GM19238 (cell line): Measurements from ENCODE around the gene CXCL5.
"Not testable (repeated sequence)": the region's sequence is repeated elsewhere in the genome, so short reads cannot be mapped to it uniquely, and the experiment has no call there.

Experiments used
- DNase-seq: peaks from one replicate; pipeline ENCODE4 v3.0.0; 2011; ENCODE audit warnings: low spot score; ENCODE audit not compliant: insufficient read length

Gene CXCL5

DNA sequence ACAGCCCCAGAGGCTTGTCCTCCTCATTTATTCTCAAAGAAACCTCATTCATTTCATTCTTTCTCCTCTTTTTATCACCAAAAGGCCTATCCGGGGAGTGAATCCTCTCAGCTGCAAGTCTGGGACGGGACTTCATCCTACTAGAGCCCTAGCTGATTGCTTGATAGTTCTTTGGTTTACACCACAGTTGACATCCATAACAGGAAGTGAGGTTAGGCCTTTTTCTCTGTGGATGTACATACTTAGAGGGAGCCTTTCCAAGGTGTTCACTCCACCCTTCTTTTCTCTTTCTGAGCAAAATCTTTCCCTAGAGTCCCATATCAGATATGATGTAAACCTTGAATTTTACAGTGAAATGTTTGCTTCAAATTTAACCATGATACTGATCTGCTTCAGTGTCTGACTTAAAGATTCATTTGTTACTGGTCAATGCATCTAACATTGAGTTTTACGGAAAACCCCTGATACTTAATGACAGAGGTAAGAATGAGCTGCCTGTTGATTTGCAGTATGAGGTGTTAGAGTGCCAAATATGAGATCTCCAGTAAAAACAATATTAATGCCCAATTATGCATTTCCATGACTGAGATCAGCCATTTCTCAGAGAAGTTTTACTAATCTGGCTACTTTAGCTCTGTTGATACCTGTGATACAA lies 16.8 kb upstream of the CXCL5 start:
- no peak for DNase-seq

DNA sequence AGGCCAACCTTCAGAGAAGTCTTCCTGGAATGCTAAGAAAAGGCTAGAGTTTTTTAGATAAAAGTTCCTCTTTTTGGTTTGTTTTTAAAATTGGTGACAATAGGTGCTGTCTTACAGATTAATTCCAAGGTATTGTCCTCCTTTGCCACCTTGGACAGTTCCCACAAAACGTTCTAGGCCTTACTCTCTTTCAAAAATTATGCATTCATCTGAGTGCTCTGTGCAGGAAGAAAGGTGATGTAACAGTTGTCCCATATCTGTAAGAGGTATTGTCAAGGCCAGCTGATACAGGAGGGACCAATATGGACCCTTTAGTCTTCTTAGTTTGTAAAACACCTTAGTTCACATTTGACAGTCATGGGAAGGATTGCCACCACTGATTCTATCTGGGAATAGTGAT lies 15.9 kb upstream of the CXCL5 start:
- no peak for DNase-seq

DNA sequence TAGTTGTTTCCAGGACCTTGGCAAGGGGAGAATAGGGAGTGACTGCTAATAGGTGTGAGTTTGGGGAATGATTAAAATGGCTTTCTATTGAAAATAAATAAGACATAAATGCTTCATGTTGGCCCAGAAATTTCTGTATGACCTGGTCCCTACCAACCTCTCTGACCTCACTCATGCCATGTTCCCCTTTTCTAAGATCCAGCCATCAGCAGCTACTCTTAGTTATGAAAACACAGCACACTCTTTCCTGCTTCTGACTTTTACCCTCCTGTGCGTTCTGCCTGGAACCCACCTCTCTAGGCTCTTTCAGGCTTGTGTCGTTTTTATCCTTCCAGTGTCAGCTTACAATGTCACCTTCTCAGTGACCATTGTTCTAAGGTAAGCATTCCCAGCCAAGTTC lies 14.8 kb upstream of the CXCL5 start:
- DNase-seq = no peak

DNA sequence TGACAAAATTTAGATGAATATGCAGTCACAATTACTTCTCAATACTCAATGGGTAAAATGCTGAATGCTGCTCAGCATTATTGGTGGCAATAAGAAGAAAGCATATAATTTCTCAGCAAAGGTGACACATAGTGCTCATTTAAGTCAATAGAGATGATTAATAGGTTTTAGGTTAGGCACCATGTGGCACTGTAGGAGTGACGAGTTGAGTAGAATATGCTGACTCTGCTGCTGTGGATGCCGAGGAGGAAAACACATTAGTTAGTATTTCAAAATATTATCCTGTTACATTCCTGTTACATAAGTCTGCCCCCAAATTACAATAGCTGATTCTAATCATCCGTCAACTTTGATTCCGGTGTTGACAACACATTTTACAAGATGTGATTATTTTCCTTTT lies 13.7 kb upstream of the CXCL5 start:
- no peak for DNase-seq

DNA sequence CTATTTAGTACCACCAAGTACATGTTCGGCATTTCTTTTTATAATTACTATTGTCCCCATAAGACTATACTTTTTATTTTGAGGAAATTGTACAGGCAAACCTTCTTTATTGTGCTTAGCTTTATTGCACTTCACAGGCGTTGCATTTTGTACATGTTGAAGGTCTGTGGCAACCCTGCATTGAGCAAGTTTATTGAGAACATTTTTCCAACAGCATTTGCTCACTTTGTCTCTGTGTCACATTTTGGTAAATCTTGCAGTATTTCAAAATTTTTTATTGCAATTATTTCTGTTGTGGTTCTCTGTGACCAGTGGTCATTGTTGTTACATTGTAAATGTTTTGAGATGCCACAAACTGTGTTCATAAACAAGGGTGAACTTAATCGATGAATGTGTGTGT lies 10.8 kb upstream of the CXCL5 start:
- DNase-seq = no peak

DNA sequence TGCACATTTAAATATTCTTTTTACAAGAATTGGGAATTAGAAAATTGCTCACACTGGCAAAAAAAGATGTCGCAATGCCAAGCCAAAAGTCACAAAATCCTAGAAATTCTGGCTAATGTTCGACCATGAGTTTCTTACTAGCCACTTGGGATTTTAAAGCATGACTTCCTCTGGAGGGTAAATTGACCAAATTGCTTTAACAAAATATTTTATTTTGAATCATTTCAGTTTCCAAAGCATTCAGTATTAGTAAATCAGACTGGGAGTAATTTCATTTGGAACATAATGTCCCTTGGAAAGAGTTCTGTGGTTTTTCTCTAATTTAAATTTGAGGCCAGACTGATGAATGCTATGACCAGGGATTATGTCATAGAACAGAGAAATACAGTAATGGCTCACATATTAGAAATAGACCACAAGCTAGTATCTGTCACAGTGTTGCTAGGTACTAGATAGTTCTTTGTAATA lies 7.6 kb upstream of the CXCL5 start:
- DNase-seq = no peak

DNA sequence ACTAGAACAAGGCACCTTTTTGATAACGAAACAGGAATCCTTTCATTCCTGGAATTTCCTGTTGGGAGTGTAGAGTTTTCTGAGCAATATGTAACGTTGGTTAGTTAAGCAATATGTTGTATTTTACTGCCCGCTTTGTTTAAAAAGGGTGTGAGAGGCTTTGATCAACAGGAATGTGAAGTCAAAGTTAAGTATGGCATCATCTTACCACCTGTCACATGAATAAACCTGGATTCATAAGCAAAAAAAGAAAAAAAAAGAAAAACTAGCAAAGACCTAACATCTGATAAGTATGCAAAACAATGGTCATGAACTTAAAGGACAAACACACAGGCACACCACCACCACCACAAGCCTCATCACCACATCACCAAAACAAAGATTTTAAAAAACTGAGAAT lies 7.1 kb upstream of the CXCL5 start:
- DNase-seq = no peak

DNA sequence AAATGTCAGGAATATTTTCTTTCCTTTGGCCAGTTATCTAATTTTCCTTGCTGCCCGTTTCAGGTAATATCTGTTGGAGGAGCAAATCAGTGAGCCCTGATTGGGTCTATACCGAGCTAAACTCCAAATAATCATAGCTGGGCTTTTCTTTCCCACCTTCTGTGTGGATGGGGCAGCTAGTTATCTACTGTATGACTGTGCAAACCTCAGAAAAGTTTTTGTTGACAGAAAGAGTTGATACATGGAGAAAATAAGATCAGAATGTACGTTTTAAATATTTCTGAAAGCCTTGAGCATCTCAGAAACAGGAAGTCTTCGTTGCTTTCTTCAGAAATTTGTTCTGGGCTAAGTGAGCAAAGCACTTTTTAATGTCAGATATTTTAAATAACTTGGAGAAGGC lies 6.2 kb upstream of the CXCL5 start:
- no peak for DNase-seq

DNA sequence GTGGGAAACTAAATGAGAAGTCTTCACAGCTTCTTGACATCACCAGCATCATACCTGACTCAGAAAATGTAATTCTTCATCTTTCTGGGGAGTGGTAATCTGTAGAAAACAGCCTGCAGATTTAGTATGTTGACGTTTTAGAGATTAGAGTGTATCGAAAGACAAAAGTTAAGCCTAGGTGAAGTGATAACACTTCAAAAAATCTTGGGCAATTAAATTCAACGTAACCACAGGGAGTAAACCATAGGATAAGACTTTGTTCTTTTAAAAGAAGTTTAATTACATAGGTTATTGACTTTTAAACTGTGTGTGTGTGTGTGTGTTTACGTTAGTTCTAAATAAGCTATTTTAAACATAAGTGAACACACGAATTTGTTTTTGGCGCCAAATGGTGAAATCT lies 1.8 kb upstream of the CXCL5 start:
- no peak for DNase-seq

DNA sequence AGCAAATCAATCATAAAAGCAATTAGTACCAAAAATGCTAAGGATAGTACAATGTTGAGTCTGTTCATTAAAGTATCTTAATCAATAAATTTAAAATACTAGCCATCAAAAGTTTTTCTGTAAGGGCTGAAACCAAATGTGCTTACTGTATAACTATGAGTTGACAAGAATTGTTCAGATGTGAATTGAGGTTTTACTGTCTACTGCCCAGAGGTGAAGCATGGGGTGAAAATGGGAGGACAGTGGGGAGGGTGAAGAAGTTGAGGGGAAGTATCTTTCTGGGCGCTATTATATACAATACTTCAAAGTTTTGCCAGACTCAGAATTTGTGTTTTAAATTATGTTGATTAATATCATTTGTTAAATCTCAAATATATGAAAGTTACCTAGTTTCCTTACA lies 6.4 kb downstream of the CXCL5 start:
- no peak for DNase-seq

DNA sequence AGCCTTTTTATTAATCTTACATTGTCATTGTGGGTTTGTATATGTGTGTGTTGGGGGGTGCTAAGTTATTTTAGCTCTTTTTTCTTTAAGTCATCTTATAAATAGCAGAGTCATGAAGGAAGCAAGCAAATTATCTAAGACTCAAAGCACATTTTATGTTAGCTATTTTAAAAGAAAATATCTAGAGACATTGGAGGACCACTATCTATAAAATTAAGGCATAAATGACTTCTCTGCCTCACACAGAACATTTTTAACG lies 6.8 kb downstream of the CXCL5 start:
- DNase-seq = no peak

DNA sequence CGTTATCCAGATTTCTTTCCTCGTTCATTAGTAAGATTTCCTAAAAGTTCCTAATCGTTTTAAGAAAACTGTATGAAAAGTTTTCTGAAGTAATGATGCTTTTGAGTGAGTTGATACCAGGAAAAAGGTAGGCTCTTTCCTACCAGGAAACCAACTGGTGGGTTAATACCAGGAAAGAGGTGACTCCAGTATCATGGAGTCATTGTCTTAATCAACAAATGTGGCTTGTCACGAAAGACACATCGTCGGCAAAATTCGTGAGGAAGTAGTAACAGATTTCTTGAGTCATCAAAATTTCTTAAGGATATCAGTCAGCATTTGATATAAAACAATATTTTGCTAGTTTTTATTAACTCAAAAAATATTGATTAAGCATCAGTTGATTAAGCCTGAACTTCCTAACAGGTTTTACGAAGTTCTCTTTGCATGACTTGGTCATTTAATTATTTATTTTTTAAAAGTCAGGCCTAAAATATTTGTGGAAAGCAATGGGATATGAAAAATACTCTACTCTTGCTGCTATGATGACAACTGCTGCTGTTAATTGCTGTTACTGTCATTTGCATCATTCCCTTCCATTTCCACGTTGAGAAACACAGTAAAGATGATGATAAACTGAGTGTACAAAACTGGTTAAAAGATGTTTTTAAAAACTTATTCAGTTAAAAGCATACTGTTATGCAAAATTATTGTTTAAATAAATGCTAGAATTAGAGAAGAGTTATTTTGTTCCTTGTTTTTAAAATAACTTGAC lies 7.3 kb downstream of the CXCL5 start:
- no peak for DNase-seq

DNA sequence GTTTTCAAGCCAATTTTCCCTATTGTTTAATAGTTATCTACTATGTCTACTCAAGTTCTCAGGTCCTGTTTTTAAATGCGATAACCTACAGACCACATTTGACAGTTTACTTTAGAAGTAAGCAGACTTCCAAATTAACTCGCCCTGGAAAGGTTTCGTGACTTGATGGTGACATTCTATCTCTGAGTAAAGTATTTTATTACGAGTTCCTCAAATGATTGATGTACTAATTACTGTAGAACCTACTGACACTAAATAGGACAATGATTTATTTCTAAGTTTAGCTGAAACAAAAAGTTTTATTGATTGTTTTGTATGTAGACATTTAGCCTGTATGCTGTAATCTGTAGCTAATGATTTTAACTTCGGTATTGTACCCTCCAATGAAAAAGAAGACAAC lies 8.5 kb downstream of the CXCL5 start:
- DNase-seq = no peak

DNA sequence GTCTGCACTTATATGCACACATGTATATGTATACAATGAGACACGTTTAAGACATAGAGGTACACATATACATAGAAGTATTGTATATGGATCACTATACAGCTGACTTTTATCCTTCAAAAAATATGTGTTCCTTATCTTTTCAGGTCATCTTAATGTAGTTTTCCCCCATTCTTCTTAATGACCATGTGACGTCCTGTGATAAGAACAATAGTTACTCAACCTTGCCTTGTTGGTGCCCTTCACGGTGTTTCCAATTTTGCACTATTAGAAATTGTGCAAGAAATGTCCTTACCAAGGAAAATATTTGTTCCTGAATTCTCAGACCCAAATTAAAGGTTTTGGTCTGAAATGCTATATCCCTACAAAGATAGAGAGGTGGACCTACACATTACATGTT lies 9.4 kb downstream of the CXCL5 start:
- no peak for DNase-seq

DNA sequence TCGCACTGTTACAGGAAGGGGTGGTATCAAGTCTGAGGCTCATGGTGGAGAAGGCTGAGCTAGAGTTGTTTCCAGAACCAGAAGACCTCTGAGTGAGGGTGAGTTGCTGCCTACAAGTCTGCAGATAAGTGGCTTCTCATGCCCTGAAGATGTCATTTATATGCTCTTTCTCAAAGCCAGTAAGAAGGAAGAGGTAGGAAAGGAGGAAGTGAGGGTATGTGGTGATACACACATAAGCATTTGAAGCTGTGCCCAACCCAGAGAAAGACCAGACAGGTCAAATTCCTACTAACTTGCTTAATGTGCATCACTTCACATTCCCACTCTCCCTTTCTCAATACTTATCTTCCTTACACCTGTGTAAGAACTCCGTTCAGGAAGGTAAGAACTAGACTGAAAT lies 10.4 kb downstream of the CXCL5 start, which contains the start of gene PPBP:
Gene PPBP, minus strand, starts transcription at position 130 of the 400 bp plus-strand sequence. Its CDS starts 87 bp downstream, at position 43.
- no peak for DNase-seq

DNA sequence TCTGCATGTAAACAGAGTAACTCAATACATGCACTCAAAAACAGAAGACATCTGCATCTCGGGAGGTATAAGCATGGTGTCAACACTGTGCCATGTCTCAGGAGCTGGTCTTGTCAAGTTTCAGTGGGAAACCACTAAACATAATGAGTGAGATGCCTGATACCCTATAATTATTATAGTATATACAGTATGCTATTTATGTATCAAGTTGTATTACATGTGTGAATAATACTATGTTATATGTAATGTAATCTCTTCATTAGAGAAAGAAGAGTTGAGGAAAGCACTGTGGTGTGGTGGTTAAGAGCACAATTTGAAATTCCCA lies 13.0 kb downstream of the CXCL5 start:
- no peak for DNase-seq

DNA sequence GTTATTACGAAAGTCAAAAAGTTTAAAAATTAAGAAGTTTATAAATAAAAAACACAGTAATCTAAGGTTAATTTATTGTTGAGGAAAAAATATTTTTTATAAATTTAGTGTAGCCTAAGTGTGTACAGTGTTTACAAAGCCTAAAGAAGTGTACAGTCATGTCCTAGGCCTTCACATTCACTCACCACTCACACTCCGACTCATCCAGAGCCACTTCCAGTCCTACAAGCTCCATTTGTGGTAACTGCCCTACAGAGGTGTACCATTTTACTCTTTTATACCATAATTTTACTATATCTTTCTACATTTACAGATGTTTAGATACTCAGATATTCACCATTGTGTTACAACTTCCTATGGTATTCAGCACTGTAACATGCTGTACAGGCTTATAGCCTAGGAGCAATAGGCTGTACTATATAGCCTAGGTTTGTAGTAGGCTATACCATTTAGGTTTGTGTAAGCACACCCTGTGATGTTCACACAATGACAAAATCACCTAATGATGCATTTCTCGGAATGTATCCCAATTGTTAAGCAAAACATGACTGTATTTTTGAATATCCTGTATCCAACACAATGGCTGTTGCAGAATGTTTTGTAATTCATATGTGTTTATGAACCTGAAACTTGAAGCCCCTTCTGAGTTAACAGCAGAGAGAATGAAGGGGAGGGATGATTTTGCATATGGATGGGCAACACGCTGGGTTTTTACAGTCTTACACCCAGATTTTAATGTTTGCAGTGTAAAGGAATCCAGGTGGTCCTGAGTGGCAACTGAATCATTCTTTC lies 13.5 kb downstream of the CXCL5 start:
- DNase-seq = no peak

DNA sequence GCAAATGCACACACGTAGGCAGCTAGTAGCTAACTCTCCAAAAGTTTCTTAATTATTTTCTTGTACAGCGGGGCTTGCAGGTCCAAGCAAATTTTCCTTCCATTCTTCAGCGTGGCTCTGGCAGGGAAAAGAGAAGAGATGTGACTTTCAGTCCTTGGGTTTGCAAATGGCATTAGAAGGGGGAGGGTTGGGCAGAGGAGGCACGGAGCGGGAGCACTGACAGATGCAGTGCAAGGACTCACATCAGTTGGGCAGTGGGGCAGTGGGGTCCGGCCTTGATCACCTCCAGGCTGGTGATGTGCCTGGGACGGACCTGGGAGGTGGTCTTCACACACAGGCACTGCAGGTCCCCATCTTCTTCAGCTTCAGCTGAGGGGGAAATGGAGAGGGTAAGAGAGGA lies 17.3 kb downstream of the CXCL5 start:
- DNase-seq = not testable (repeated sequence)

DNA sequence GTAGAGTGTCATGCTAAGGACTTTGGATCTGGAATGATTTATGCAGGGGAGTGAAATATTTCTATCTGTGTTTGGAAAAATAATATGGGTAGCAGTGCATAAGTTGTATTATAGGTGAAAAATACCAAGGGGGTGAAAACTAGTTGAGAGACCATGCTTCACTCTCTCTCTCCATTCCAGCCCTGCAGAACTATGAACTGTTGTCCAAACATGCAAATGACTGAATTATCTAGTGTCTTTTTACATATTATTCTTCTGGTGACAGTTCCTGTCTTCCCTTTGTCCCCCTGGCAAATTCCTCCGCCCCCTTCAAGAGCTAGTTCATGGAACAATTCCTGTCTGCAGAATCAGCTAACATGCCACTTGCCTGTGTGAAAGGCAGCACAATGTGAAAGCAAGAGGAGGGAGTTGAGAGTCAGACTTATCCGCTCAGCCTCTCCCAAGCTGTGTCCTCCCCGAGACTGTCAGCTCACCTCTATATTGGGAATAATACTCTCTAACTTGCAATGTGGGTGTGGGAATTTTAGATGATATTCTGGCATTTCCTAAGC lies 19.0 kb downstream of the CXCL5 start:
- DNase-seq = no peak

DNA sequence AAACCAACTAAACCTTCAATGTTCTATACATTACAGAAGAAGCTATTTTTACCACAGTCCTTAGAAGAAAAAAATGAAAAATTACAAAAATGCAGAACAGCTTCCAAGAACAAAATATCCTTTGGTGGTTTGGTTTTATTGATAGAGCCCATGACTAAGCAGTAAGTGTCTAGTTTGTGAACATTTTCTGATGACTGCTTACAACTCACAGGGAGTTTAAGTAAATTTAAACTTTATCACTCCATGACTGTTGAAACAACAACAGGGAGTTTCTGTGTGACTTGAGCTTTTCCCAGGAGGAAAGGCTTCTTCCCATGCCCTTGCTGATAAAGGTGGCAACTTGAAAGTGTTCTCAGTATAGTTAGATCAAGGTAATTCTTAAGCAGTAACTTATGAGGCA lies 19.6 kb downstream of the CXCL5 start:
- DNase-seq = no peak

DNA sequence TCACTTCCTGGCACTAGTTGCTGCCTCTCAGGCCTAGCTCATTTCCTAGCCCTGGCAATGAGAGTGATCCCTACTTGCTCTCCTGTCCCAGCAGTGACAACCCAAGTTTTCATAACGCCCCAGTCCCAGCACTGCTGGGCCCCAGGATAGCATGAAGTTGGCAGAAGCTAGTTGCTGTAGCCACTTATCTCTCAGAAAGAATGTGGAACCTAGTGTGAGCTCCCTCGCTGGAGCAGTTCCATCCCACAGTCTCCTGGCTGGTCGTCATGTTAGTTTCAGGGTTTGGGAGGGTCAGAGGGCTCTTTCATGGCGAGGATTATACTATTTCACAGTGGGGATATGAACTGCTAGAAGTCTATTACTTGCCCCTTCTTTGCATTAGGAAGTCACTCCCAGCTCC lies 21.8 kb downstream of the CXCL5 start:
- DNase-seq = no peak

DNA sequence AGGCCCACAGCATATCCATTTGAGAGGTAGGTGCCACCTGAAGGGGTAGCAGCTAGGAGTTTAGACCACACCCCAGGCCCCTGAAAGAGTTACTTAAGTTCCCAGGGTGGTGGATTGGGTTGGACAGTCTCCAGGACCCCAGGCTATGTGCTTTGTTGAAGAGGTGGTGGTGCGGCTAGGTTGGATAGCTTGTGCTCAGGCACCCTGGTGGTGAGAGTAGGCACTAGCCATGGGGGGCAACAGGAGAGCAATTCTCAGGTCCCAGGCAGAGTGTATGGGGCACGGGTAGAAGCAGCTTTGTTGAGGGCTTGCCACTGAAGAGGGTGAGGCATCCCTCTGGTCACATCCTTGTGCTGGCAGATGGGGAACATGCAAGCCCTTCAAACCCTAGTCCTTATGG lies 22.3 kb downstream of the CXCL5 start:
- DNase-seq = no peak
